K562 (cell line): Measurements from ENCODE around the gene DLK2. TPM values are rescaled to one million over a fixed set of nuclear protein-coding genes. Genes with fewer than 3 reads are reported as not detected.

Experiments
- CSDE1 ChIP-seq, 2 experiments: fragments of 450-650 bp; IDR thresholded peaks; 2 replicates each; pipeline ENCODE4 v1.6.1; 2016; ENCODE audit warnings: mild to moderate bottlenecking in 1 of 2
- FOS ChIP-seq: IDR thresholded peaks from 3 replicates; pipeline ENCODE4 v1.6.1; 2011; ENCODE audit not compliant: insufficient read length; ENCODE audit errors: extremely low read depth
- MYC ChIP-seq, 2 experiments: fragments of 250-450 bp in 1 of 2; sonication (Bioruptor Pico) in 1 of 2; IDR thresholded peaks; 2 replicates each; pipeline versions ENCODE4 v1.5.1 to v1.6.1; 2012 to 2021; ENCODE audit warnings: low read depth in 2 of 2, borderline replicate concordance in 1 of 2, improper control_type of control experiment in 1 of 2, low read length in 1 of 2, mild to moderate bottlenecking in 1 of 2, moderate library complexity in 1 of 2
- NELFE ChIP-seq: IDR thresholded peaks from 2 replicates; pipeline ENCODE4 v1.6.1; 2011; ENCODE audit warnings: mild to moderate bottlenecking; ENCODE audit not compliant: insufficient read depth, insufficient read length
- POLR2H ChIP-seq: IDR thresholded peaks from 2 replicates; pipeline ENCODE4 v1.6.1; 2016; ENCODE audit warnings: missing genetic modification characterization, low read depth, mild to moderate bottlenecking, control low read depth, missing compliant biosample characterization, moderate library complexity
- SAP30 ChIP-seq: fragments of 200-600 bp; sonication (generic); IDR thresholded peaks from 2 replicates; pipeline ENCODE4 v1.6.1; 2012; ENCODE audit warnings: borderline replicate concordance, low read depth, mild to moderate bottlenecking, moderate library complexity, low read length, control low read depth, inconsistent platforms; ENCODE audit not compliant: insufficient read depth, poor library complexity, severe bottlenecking
- ZNF197 ChIP-seq: fragments of 200-800 bp; sonication (Bioruptor generic); IDR thresholded peaks from 2 replicates; pipeline ENCODE4 v1.6.1; 2016; ENCODE audit warnings: low read depth, missing genetic modification characterization, missing compliant biosample characterization
- ZNF436 ChIP-seq: fragments of 250-450, 450-650 bp; sonication (Bioruptor Pico); formaldehyde crosslinking; IDR thresholded peaks from 2 replicates; pipeline ENCODE4 v1.7.0; 2020; ENCODE audit warnings: mild to moderate bottlenecking
- polyA plus RNA-seq, 8 experiments: library from polyadenylated mRNA; depleted of rRNA in 4 of 8; stranded (reverse) in 5 of 8; unstranded in 3 of 8; fragments of >200 nt; fragmentation: Nextera tagmentation in 2 of 8; fragmentation: Illumina TruSeq in 1 of 8; extraction: Ambion mirVana in 2 of 8; extraction: Trizol in 1 of 8; gene quantifications; 2 replicates each; pipeline versions ENCODE4 v1.2.1 to v1.2.3, GENCODE V29; 2011 to 2014; ENCODE audit warnings: inconsistent platforms in 1 of 8, missing spikeins in 1 of 8
- total RNA-seq, 7 experiments: library from RNA; depleted of rRNA in 6 of 7; stranded (reverse); fragments of >200 nt in 6 of 7; fragmentation: Illumina TruSeq in 2 of 7; extraction: Trizol in 2 of 7; gene quantifications; 2 replicates each; pipeline versions ENCODE4 v1.2.1 to v1.2.3, GENCODE V29; 2011 to 2021; ENCODE audit warnings: low replicate concordance in 1 of 7
- TF ChIP-seq, protein P1 (sequence below): fragments of 200-800 bp; sonication (Bioruptor generic); IDR thresholded peaks from 2 replicates; pipeline ENCODE4 v1.6.1; 2017; ENCODE audit warnings: missing genetic modification characterization, missing compliant biosample characterization
- TF ChIP-seq, protein P2 (sequence below): fragments of 450-650 bp; IDR thresholded peaks from 2 replicates; pipeline ENCODE4 v1.6.1; 2016; ENCODE audit warnings: mild to moderate bottlenecking, moderate library complexity
- TF ChIP-seq, protein P3 (sequence below): sonication (generic); formaldehyde crosslinking; IDR thresholded peaks from 2 replicates; pipeline ENCODE4 v1.8.1; 2022; ENCODE audit warnings: missing genetic modification reagents

The DLK2 gene
- total and polyA plus RNA-seq, 9 of the 15 experiments (the other 6 are each of a cell fraction or from before 2014, with no cell fraction given), result 0.11 to 0.53 (median 0.29) TPM; not detected in 3

- TF ChIP-seq FOS (no peak), CSDE1 (IDR thresholded peaks at IDR 0.05) (no peak), ZNF197 (CRISPR knock-in tag) (no peak), SAP30 (no peak), POLR2H (tag) (no peak), ZNF436 (no peak), MYC (IDR thresholded peaks at IDR 0.05; ENCODE audit: low read depth, low read length) (peak; percentile 50; the same call in 1 of the 2 replicates), MYC (CRISPR knock-in tag; IDR thresholded peaks at IDR 0.05; ENCODE audit: borderline replicate concordance, low read depth) (no peak), NELFE (no peak)
- TF ChIP-seq, protein P1, sequence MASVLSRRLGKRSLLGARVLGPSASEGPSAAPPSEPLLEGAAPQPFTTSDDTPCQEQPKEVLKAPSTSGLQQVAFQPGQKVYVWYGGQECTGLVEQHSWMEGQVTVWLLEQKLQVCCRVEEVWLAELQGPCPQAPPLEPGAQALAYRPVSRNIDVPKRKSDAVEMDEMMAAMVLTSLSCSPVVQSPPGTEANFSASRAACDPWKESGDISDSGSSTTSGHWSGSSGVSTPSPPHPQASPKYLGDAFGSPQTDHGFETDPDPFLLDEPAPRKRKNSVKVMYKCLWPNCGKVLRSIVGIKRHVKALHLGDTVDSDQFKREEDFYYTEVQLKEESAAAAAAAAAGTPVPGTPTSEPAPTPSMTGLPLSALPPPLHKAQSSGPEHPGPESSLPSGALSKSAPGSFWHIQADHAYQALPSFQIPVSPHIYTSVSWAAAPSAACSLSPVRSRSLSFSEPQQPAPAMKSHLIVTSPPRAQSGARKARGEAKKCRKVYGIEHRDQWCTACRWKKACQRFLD, result no peak
- TF ChIP-seq, protein P2, sequence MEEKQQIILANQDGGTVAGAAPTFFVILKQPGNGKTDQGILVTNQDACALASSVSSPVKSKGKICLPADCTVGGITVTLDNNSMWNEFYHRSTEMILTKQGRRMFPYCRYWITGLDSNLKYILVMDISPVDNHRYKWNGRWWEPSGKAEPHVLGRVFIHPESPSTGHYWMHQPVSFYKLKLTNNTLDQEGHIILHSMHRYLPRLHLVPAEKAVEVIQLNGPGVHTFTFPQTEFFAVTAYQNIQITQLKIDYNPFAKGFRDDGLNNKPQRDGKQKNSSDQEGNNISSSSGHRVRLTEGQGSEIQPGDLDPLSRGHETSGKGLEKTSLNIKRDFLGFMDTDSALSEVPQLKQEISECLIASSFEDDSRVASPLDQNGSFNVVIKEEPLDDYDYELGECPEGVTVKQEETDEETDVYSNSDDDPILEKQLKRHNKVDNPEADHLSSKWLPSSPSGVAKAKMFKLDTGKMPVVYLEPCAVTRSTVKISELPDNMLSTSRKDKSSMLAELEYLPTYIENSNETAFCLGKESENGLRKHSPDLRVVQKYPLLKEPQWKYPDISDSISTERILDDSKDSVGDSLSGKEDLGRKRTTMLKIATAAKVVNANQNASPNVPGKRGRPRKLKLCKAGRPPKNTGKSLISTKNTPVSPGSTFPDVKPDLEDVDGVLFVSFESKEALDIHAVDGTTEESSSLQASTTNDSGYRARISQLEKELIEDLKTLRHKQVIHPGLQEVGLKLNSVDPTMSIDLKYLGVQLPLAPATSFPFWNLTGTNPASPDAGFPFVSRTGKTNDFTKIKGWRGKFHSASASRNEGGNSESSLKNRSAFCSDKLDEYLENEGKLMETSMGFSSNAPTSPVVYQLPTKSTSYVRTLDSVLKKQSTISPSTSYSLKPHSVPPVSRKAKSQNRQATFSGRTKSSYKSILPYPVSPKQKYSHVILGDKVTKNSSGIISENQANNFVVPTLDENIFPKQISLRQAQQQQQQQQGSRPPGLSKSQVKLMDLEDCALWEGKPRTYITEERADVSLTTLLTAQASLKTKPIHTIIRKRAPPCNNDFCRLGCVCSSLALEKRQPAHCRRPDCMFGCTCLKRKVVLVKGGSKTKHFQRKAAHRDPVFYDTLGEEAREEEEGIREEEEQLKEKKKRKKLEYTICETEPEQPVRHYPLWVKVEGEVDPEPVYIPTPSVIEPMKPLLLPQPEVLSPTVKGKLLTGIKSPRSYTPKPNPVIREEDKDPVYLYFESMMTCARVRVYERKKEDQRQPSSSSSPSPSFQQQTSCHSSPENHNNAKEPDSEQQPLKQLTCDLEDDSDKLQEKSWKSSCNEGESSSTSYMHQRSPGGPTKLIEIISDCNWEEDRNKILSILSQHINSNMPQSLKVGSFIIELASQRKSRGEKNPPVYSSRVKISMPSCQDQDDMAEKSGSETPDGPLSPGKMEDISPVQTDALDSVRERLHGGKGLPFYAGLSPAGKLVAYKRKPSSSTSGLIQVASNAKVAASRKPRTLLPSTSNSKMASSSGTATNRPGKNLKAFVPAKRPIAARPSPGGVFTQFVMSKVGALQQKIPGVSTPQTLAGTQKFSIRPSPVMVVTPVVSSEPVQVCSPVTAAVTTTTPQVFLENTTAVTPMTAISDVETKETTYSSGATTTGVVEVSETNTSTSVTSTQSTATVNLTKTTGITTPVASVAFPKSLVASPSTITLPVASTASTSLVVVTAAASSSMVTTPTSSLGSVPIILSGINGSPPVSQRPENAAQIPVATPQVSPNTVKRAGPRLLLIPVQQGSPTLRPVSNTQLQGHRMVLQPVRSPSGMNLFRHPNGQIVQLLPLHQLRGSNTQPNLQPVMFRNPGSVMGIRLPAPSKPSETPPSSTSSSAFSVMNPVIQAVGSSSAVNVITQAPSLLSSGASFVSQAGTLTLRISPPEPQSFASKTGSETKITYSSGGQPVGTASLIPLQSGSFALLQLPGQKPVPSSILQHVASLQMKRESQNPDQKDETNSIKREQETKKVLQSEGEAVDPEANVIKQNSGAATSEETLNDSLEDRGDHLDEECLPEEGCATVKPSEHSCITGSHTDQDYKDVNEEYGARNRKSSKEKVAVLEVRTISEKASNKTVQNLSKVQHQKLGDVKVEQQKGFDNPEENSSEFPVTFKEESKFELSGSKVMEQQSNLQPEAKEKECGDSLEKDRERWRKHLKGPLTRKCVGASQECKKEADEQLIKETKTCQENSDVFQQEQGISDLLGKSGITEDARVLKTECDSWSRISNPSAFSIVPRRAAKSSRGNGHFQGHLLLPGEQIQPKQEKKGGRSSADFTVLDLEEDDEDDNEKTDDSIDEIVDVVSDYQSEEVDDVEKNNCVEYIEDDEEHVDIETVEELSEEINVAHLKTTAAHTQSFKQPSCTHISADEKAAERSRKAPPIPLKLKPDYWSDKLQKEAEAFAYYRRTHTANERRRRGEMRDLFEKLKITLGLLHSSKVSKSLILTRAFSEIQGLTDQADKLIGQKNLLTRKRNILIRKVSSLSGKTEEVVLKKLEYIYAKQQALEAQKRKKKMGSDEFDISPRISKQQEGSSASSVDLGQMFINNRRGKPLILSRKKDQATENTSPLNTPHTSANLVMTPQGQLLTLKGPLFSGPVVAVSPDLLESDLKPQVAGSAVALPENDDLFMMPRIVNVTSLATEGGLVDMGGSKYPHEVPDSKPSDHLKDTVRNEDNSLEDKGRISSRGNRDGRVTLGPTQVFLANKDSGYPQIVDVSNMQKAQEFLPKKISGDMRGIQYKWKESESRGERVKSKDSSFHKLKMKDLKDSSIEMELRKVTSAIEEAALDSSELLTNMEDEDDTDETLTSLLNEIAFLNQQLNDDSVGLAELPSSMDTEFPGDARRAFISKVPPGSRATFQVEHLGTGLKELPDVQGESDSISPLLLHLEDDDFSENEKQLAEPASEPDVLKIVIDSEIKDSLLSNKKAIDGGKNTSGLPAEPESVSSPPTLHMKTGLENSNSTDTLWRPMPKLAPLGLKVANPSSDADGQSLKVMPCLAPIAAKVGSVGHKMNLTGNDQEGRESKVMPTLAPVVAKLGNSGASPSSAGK, result peak; percentile 51; the same call in 1 of the 2 replicates
- TF ChIP-seq, protein P3, sequence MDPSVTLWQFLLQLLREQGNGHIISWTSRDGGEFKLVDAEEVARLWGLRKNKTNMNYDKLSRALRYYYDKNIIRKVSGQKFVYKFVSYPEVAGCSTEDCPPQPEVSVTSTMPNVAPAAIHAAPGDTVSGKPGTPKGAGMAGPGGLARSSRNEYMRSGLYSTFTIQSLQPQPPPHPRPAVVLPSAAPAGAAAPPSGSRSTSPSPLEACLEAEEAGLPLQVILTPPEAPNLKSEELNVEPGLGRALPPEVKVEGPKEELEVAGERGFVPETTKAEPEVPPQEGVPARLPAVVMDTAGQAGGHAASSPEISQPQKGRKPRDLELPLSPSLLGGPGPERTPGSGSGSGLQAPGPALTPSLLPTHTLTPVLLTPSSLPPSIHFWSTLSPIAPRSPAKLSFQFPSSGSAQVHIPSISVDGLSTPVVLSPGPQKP, result no peak
Observed at GRCh38 chr6:43454696-43455530, 435 bp downstream of the DLK2 start (continued).
